Neural cell (in vitro differentiated cells): Measurements from ENCODE around the gene KATNAL2. TPM values are rescaled to one million over a fixed set of nuclear protein-coding genes. Genes with fewer than 3 reads are reported as not detected.

Experiments used
- H2AFZ ChIP-seq: fragments of 200-600, 300-800 bp; sonication (generic), shearing (Covaris generic); 2 replicates; pipeline ENCODE4 v1.6.0; 2014; ENCODE audit warnings: low read depth, mild to moderate bottlenecking, antibody characterized with exemption, low read length, moderate library complexity
- H3F3A ChIP-seq: fragments of 200-600 bp; shearing (Covaris generic); 2 replicates; pipeline ENCODE4 v1.6.1; 2016; ENCODE audit warnings: mild to moderate bottlenecking, moderate library complexity, mixed read lengths, antibody characterized with exemption, low read length; ENCODE audit not compliant: insufficient read depth, poor library complexity, severe bottlenecking
- H3K27ac ChIP-seq: fragments of 200-600, 300-800 bp; sonication (generic), shearing (Covaris generic); 2 replicates; pipeline ENCODE4 v1.5.1; 2014; ENCODE audit warnings: mild to moderate bottlenecking, low read length, moderate library complexity
- H3K27me3 ChIP-seq: fragments of 300-800, 200-600 bp; sonication (generic), shearing (Covaris generic); 2 replicates; pipeline ENCODE4 v1.6.0; 2014; ENCODE audit warnings: mild to moderate bottlenecking, low read depth, low read length, moderate library complexity; ENCODE audit not compliant: insufficient read depth
- H3K36me3 ChIP-seq: fragments of 300-800, 200-600 bp; sonication (generic), shearing (Covaris generic); 2 replicates; pipeline ENCODE4 v1.5.1; 2014; ENCODE audit warnings: mild to moderate bottlenecking, antibody characterized with exemption, low read length, moderate library complexity; ENCODE audit not compliant: insufficient read depth
- H3K4me2 ChIP-seq: fragments of 300-800, 200-600 bp; sonication (generic), shearing (Covaris generic); 2 replicates; pipeline ENCODE4 v1.6.0; 2014; ENCODE audit warnings: mild to moderate bottlenecking, low read length
- H3K4me3 ChIP-seq: fragments of 300-800, 200-600 bp; sonication (generic), shearing (Covaris generic); 2 replicates; pipeline ENCODE4 v1.5.1; 2014; ENCODE audit warnings: mild to moderate bottlenecking, low read length, moderate library complexity
- H3K79me2 ChIP-seq: fragments of 200-600 bp; shearing (Covaris generic); replicated peaks from 2 replicates; pipeline ENCODE4 v1.6.0; 2014; ENCODE audit warnings: mild to moderate bottlenecking, low read length, moderate library complexity; ENCODE audit not compliant: insufficient read depth
- H3K9ac ChIP-seq: fragments of 300-800, 200-600 bp; sonication (generic), shearing (Covaris generic); 2 replicates; pipeline ENCODE4 v1.6.1; 2016; ENCODE audit warnings: mild to moderate bottlenecking, low read length, mixed read lengths
- H3K9me2 ChIP-seq: fragments of 200-600 bp; shearing (Covaris generic); 2 replicates; pipeline ENCODE4 v1.6.1; 2016; ENCODE audit warnings: mild to moderate bottlenecking, low read length, mixed read lengths; ENCODE audit not compliant: insufficient read depth
- H3K9me3 ChIP-seq: fragments of 200-600, 300-800 bp; sonication (generic), shearing (Covaris generic); 2 replicates; pipeline ENCODE4 v1.6.1; 2016; ENCODE audit warnings: mild to moderate bottlenecking, mixed run types, low read length, moderate library complexity, mixed read lengths
- H4K20me1 ChIP-seq: fragments of 200-600 bp; shearing (Covaris generic); 2 replicates; pipeline ENCODE4 v1.6.1; 2016; ENCODE audit warnings: mild to moderate bottlenecking, mixed run types; ENCODE audit not compliant: insufficient read depth
- EP300 ChIP-seq: fragments of 450-650 bp; conservative IDR thresholded peaks from 2 replicates; pipeline ENCODE4 v1.6.1; 2014; ENCODE audit warnings: antibody characterized with exemption, mild to moderate bottlenecking, moderate library complexity; ENCODE audit not compliant: poor library complexity, severe bottlenecking
- EZH2 ChIP-seq: fragments of 200-600, 300-800 bp; shearing (Covaris generic), sonication (generic); IDR thresholded peaks from 2 replicates; pipeline ENCODE4 v1.6.1; 2014; ENCODE audit warnings: antibody characterized with exemption, low read length, borderline replicate concordance, mild to moderate bottlenecking; ENCODE audit not compliant: insufficient read depth, poor library complexity, severe bottlenecking
- MXI1 ChIP-seq: fragments of 450-650 bp; conservative IDR thresholded peaks from 2 replicates; pipeline ENCODE4 v1.6.1; 2014; ENCODE audit warnings: antibody characterized with exemption, mild to moderate bottlenecking; ENCODE audit not compliant: poor library complexity, severe bottlenecking
- POLR2AphosphoS5 ChIP-seq: IDR thresholded peaks from 2 replicates; pipeline ENCODE4 v1.6.1; 2012
- RAD21 ChIP-seq: fragments of 450-650 bp; conservative IDR thresholded peaks from 2 replicates; pipeline ENCODE4 v1.6.1; 2014; ENCODE audit warnings: antibody characterized with exemption, mild to moderate bottlenecking, moderate library complexity
- SMC3 ChIP-seq: fragments of 450-650 bp; conservative IDR thresholded peaks from 2 replicates; pipeline ENCODE4 v1.6.1; 2014; ENCODE audit warnings: antibody characterized with exemption, mild to moderate bottlenecking, moderate library complexity; ENCODE audit not compliant: poor library complexity
- TAF1 ChIP-seq: IDR thresholded peaks from 2 replicates; pipeline ENCODE4 v1.6.1; 2012; ENCODE audit warnings: low read depth
- polyA plus RNA-seq: library from polyadenylated mRNA; depleted of rRNA; stranded (reverse); fragments of >200 nt; gene quantifications from 2 replicates; pipeline ENCODE4 v1.2.3, GENCODE V29; 2014
- TF ChIP-seq, protein P1 (sequence below): fragments of 450-650 bp; IDR thresholded peaks from 2 replicates; pipeline ENCODE4 v1.5.1; 2014; ENCODE audit warnings: antibody characterized with exemption, mild to moderate bottlenecking, moderate library complexity; ENCODE audit not compliant: poor library complexity, severe bottlenecking
- TF ChIP-seq, protein P2 (sequence below): IDR thresholded peaks from 2 replicates; pipeline ENCODE4 v1.6.1; 2012; ENCODE audit warnings: borderline replicate concordance

KATNAL2 gene
- polyA plus RNA-seq, 1 donor from 2014 or later, result 1.4 TPM

DNA sequence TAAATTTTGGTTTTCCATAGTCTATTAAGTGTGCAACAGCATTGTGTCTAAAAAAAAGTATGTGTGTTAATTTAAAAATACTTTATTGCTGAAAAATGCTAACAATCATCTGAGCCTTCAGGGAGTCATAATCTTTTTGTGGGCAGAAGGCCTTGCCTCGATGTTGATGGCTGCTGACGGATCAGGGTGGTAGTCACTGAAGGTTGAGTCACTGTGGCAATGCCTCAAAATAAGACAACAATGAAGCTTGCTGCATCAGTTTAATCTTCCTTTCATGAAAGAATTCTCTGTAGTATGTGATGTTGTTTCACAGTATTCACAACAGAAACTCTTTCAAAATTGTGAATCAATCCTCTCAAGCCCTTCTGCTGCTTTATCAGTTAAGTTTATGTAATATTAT is 201.6 kb downstream of the KATNAL2 start:
- no peak overlapping the region for H3K27ac ChIP-seq

DNA sequence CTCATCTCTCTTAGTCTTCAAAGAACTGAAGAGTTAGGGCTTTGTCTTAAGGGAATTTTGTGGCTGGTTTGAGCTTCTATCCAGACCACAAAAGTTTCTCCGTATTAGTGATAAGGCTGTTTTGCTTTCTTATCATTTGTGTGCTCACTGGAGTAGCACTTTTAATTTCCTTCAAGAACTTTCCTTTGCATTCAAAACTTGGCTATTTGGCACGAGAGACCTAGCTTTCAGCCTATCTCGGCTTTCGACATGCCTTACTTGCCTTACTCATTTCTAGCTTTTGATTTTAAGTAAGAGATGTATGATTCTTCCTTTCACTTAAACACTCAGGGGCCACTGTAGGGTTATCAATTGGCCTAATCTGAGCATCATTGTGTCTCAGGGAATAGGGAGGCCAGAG is 203.0 kb downstream of the KATNAL2 start:
- no peaks in the 10 kb centered on the region for H3K36me3 ChIP-seq
- no peak overlapping the region for H3K4me2 ChIP-seq
- no peaks in the 10 kb centered on the region for H3K9me3 ChIP-seq
- no peaks in the 10 kb centered on the region for H3K27me3 ChIP-seq
- H2AFZ ChIP-seq, result no peak overlapping the region
- H3K79me2 ChIP-seq, result no peaks in the 10 kb centered on the region
- TF ChIP-seq TAF1, result no peak
- no peak for TF ChIP-seq MXI1
- no peak for TF ChIP-seq EZH2
- no peak for TF ChIP-seq SMC3
- no peak for TF ChIP-seq RAD21
- no peak for TF ChIP-seq POLR2AphosphoS5
- TF ChIP-seq, protein P1, sequence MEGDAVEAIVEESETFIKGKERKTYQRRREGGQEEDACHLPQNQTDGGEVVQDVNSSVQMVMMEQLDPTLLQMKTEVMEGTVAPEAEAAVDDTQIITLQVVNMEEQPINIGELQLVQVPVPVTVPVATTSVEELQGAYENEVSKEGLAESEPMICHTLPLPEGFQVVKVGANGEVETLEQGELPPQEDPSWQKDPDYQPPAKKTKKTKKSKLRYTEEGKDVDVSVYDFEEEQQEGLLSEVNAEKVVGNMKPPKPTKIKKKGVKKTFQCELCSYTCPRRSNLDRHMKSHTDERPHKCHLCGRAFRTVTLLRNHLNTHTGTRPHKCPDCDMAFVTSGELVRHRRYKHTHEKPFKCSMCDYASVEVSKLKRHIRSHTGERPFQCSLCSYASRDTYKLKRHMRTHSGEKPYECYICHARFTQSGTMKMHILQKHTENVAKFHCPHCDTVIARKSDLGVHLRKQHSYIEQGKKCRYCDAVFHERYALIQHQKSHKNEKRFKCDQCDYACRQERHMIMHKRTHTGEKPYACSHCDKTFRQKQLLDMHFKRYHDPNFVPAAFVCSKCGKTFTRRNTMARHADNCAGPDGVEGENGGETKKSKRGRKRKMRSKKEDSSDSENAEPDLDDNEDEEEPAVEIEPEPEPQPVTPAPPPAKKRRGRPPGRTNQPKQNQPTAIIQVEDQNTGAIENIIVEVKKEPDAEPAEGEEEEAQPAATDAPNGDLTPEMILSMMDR, result no peak
- TF ChIP-seq, protein P2, sequence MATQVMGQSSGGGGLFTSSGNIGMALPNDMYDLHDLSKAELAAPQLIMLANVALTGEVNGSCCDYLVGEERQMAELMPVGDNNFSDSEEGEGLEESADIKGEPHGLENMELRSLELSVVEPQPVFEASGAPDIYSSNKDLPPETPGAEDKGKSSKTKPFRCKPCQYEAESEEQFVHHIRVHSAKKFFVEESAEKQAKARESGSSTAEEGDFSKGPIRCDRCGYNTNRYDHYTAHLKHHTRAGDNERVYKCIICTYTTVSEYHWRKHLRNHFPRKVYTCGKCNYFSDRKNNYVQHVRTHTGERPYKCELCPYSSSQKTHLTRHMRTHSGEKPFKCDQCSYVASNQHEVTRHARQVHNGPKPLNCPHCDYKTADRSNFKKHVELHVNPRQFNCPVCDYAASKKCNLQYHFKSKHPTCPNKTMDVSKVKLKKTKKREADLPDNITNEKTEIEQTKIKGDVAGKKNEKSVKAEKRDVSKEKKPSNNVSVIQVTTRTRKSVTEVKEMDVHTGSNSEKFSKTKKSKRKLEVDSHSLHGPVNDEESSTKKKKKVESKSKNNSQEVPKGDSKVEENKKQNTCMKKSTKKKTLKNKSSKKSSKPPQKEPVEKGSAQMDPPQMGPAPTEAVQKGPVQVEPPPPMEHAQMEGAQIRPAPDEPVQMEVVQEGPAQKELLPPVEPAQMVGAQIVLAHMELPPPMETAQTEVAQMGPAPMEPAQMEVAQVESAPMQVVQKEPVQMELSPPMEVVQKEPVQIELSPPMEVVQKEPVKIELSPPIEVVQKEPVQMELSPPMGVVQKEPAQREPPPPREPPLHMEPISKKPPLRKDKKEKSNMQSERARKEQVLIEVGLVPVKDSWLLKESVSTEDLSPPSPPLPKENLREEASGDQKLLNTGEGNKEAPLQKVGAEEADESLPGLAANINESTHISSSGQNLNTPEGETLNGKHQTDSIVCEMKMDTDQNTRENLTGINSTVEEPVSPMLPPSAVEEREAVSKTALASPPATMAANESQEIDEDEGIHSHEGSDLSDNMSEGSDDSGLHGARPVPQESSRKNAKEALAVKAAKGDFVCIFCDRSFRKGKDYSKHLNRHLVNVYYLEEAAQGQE, result no peak
- TF ChIP-seq EP300, result no peak
- no peak overlapping the region for H3K9ac ChIP-seq
- H4K20me1 ChIP-seq, result no peaks in the 10 kb centered on the region
- no peaks in the 10 kb centered on the region for H3F3A ChIP-seq
- no peak overlapping the region for H3K4me3 ChIP-seq
- H3K9me2 ChIP-seq, result no peaks in the 10 kb centered on the region
- H3K27ac ChIP-seq, result no peak overlapping the region

More for the DNA sequence above, 201.6 kb downstream of the KATNAL2 start:
- Histone ChIP-seq H3K9me3 (no peaks in the 10 kb centered on the region), H2AFZ (no peak overlapping the region), H4K20me1 (no peaks in the 10 kb centered on the region), H3K4me3 (no peak overlapping the region), H3K27me3 (no peaks in the 10 kb centered on the region), H3K79me2 (no peaks in the 10 kb centered on the region), H3K9me2 (no peaks in the 10 kb centered on the region), H3K4me2 (no peak overlapping the region), H3K9ac (no peak overlapping the region), H3F3A (no peaks in the 10 kb centered on the region), H3K36me3 (no peaks in the 10 kb centered on the region)
- no peak for TF ChIP-seq POLR2AphosphoS5
- TF ChIP-seq, protein P2, result no peak
- TF ChIP-seq SMC3, result no peak
- TF ChIP-seq, protein P1, result no peak
- TF ChIP-seq EZH2, result no peak
- TF ChIP-seq RAD21, result no peak
- no peak for TF ChIP-seq TAF1
- TF ChIP-seq EP300, result no peak
- no peak for TF ChIP-seq MXI1
